Esophagus squamous epithelium (tissue), 4 donors: ENCODE measurements around the gene JARID2.

Source experiments
- CTCF ChIP-seq, 6 experiments: fragments of 450-650 bp in 4 of 6; fragments of 200-600 bp in 2 of 6; sonication (generic) in 2 of 6; IDR thresholded peaks; one replicate each; pipeline ENCODE4 v1.5.1; 2016 to 2019; ENCODE audit warnings: antibody characterized with exemption in 6 of 6, mild to moderate bottlenecking in 4 of 6, moderate library complexity in 4 of 6
- POLR2A ChIP-seq, 4 donors: fragments of 450-650 bp; IDR thresholded peaks; one replicate each; pipeline ENCODE4 v1.6.1; 2017; ENCODE audit warnings: antibody characterized with exemption in 4 of 4, mild to moderate bottlenecking in 4 of 4, moderate library complexity in 3 of 4

- no peak for TF ChIP-seq CTCF (IDR thresholded peaks at IDR 0.05)
- TF ChIP-seq POLR2A (IDR thresholded peaks at IDR 0.05) = no peak
Observed at GRCh38 chr6:15269619-15270018, 23.8 kb downstream of the JARID2 start.
